HG02885 (cell line): ENCODE data around the gene DTYMK.

Source experiments
- ATAC-seq: cut with Tn5 transposase; IDR thresholded peaks from one replicate; pipeline ENCODE4 v1.9.1; 2021; ENCODE audit warnings: mild to moderate bottlenecking; ENCODE audit not compliant: unreplicated experiment, poor library complexity

Gene DTYMK

GRCh38 chr2:241708879-241709278, 22.3 kb upstream of the DTYMK start:
- no peak for ATAC-seq

DNA sequence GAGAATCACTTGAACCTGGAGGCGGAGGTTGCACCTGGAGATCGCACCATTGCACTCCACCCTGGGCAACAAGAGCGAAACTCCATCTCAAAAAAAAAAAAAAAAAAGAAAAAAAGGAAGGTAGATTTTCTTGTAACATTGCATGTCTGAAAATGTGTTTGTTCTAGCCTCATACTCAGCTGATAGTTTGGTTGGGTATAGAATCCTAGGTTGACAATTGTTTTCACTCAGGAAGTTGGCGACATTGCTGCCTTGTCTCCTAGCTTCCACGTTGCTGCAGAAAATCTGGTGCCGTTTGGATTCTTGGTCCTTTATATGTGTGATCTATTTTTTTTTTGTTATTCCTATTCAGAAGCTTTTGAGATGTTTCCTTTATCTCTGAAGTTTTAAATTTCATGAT, 19.9 kb upstream of the DTYMK start:
- ATAC-seq, result no peak

DNA sequence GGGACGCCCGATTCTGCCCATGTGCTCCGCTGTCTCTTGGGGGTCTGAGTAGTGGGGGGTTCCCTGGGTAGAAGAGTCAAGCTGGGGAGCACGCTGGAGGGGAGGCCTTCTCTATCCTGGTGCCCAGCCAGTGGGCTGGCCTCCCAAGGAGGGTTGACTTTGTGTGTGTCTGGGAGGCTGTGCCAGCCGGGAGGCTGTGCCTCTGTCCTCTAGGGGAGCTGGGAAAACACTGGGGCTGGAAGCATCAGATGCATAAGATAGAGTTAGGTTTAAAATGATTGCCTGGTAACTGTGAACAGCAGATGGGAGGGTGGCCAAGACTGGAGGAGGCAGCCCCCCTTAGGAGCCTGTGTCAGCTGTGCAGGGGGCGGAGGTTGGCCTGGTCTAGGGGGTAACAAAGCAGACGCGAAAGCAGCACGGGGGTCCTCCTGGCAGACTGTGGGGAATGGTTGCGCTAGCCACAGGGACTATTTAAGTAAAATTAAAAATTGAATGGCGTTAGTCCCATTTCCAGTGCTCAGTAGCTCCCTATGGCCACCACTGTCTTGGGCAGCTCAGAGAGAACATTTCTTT, 16.5 kb upstream of the DTYMK start:
- no peak for ATAC-seq

DNA sequence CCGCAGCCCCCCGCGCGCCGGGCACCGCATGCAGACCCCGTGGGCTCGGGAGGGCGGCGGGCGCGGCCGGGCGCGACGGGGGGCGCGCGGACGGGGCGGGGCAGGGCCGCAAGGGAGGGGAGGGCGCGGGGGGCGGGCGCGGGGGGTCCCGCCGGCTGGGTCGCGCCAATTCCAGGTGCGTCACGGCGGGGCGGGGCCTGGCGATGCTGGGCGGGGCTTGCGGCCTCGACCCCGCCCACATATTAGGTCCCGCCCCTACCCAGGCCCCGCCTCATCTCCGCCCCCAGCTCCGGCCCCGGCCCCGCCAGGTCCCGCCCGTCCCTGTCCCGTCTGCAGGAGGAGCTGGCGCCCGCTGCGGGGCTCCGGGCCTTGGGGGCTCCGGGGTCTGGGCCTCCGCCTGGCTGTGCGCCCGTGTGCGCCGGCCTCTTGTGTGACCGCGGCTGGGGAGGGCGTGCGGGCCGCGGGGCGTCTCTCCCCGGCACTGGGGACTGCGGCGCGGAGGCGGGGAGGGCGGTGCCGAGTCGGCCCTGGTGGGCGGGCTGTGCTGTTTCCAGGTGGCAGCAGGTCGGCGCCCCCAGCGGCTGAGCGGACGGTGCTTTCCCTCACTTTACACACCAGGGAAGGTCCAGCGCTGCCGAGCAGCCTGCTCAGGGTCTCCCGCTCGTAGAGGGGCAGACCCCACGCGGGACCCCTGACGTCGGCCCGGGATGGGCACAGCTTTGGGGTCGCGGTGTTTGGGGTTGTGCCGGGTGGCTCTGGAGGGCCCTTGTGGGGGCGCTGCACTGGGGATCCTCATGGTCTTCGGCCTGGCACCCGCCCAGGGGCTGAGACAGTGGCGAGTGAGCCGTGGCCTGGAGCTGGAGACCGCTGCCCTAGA, 15.8 kb upstream of the DTYMK start:
- peak; percentile 69 for ATAC-seq

DNA sequence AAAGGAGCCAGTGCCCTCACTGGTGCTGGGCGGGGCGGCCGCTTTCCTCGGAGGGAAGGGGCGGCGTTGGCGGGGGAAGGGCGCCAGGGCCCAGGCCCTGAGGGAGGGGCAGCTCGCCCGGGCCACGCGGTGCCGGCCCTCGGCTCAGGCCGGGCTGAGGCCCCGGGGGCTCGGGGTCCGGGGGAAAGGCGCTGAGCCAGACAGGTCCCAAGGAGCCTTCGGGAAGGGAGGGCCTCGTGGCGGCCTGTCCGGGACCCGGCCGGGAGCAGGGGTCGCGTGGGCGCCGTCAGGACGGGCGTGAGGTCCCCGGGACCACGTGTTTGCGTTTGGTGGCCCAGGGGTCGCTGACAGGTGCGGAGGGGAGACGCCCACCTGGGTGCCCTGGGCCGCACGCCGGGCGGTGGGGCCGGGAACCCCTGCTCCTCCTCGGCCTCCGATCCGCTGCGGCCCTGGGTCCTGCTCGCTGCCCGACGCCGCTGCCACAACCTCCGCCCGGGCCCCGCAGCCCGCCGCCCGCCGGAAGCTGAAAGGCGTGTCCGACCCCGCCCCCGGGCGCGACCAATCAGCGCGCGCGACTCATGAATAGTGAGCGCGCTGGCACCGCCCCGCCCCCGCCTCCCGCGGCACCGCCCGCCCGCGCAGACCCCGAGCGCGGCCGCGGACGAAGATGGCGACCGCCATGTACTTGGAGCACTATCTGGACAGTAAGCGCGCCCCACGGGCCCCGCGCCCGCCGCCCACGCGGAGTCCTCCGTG, 15.0 kb upstream of the DTYMK start, which contains the start of gene ING5:
Gene ING5, plus strand, starts transcription at position 641 of the 756 bp plus-strand sequence. Its CDS starts 27 bp downstream, at position 668.
- peak; percentile 63 for ATAC-seq

DNA sequence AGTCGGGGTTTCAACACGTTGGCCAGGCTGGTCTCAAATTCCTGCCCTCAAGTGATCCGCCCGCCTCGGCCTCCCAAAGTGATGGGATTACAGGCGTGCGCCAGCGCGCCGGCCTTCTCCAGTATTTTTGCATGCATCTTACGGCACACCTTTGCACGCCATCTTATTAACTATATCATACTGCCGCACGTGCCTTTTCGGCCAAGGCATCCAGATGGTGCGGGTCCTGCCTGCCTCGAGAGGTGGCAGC, 14.5 kb upstream of the DTYMK start:
- ATAC-seq, result no peak

DNA sequence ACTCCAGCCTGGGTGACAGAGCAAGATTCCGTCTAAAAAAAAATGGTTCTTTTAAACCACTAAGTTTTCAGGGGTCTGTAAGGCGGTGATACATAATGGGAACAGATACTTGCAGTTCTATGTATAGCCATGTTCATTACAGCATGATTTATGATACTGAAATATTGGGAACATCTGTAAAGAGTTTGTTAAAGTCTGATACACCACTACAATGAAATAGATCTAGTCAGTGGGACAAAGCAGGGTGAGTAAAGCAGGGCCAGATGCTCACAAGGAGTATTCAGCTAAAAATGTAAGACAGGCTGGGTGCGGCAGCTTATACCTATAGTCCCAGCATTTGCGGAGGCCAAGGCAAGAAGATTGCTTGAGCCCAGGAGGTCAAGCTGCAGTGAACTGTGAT, 9.0 kb upstream of the DTYMK start:
- no peak for ATAC-seq

DNA sequence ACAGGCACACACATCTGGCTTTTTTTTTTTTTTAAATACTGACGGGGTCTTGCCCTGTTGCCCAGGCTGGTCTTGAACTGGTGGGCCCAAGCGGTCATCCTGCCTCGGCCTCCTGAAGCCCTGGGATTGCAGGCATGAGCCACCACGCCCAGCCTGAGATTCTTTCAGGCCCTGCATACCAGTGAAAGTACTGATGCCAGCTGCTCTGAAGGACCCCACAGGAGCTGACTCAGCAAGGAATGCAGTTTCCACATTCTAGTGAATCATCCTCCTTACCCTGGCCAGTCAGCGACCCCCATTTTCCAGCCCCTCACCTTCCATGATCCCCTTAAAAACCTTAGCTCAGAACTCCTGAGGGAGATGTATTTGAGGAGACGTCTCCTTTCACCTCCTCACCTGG, 5.8 kb upstream of the DTYMK start:
- no peak for ATAC-seq

GRCh38 chr2:241690202-241690717, 3.6 kb upstream of the DTYMK start:
- ATAC-seq, result no peak

GRCh38 chr2:241689306-241689705, 2.7 kb upstream of the DTYMK start:
- no peak for ATAC-seq

DNA sequence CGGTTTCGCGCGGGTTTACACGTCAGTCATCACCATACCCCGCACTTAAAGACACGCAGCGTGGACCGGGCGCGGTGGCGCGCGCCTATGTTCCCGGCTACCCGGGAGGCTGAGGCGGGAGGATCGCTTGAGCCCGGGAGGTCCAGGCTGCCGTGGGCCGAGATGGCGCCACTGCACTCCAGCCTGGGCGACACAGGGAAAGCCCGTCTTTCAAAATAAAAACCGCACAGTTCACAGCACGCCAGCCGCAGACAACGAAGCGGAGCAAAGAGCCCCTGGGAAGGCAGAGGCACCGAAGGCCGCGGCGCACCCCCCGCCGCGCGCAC, 328 bp downstream of the DTYMK start:
- peak; percentile 11 for ATAC-seq

GRCh38 chr2:241680827-241681599, 5.6 kb downstream of the DTYMK start:
- ATAC-seq, result no peak

GRCh38 chr2:241680044-241680443, 6.6 kb downstream of the DTYMK start:
- ATAC-seq, result no peak

DNA sequence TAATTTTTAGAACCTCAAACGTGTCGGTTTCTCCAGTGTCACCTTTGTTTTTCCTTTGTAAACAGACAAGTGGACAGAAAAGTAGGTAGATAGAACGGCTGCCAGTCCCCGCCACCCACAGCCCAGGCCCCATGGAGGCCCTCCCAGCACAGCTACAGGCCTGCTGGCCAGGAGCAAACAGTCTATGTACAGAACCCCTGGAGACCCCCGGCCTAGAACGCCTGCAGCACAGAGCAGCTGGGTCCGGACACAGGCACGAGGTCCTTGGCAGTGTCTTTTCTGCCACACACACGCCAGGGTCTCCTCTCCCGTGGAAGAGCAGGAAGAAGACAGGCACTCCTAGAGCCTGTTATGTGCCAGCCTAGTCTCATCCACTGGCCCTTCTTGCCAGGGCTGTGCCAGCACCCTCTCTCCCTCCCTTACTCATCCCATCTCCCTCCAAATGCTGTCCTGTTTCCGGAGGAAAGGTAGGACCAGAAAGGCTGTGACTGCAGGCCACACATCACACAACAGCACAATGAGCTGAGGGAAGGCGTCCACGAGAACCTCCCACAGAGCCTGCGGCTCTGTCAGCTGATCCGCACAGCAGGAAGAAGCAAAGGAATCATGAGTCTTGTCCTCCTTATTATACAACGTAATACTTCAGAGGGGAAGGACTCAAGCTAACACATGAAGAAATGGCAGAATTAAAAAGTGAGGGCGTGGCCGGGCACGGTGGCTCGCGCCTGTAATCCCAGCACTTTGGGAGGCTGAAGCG, 7.7 kb downstream of the DTYMK start:
- no peak for ATAC-seq

DNA sequence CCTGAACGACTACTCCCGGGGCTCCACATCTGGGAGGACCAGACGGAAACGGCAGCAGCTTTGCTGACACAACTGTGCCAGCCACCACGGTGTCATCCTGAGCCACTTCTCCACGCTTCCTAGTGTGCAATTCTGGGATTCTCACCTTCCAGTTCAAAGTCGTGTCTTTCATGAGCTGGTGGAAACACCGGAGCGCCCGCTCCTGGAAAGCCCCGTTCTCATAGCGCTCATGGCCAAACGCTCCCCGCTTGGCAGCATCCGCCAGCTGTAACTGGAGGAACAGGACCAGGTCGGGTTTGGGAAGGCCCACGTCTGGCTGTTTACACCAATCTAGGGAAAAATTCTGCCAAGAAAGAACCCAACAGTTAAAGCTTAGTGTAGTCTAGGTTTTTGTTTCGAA, 8.3 kb downstream of the DTYMK start:
- ATAC-seq, result no peak

DNA sequence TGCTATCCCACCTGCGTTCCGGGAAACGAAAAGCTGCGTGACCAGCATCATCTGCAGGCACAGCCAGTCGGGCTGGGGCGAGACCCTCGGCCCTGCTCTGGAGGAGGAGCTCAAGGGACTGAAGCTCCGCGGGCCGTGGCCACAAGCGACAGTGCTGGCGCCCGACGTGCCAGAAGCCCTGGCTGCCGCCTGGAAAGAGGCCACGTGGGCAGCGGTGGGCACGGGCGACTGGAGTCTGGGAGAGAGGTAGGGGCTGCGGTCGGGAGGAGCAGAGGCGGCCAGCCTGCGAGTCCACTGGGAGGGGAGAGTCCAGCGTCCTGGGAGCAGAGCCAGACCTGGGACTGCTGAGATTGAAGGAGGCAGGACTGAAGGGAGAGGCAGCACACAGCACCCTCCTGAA, 9.2 kb downstream of the DTYMK start:
- ATAC-seq, result no peak

- ATAC-seq, result no peak
These were observed 9.9 kb downstream of the DTYMK start for GRCh38 chr2:241676665-241677064.

DNA sequence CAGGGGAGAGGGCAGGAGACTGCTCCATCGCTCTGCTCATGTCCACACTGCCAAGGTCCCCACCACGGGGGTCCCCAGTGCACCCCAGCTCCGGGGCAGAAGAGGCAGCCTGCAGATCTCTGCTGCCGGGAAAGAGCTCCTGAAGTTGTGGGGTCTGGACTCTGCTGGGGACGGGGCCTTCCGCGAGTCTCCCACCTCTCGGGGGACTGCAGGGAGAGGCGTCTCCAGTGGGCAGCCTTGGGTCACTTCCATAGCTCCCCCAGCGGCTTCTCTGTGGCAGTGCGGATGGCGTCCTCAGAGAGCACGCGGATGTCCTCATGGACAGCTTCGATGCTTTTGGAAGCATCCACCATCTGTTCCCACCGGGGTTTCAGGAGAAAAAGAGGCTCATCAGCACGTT, 10.7 kb downstream of the DTYMK start:
- no peak for ATAC-seq

DNA sequence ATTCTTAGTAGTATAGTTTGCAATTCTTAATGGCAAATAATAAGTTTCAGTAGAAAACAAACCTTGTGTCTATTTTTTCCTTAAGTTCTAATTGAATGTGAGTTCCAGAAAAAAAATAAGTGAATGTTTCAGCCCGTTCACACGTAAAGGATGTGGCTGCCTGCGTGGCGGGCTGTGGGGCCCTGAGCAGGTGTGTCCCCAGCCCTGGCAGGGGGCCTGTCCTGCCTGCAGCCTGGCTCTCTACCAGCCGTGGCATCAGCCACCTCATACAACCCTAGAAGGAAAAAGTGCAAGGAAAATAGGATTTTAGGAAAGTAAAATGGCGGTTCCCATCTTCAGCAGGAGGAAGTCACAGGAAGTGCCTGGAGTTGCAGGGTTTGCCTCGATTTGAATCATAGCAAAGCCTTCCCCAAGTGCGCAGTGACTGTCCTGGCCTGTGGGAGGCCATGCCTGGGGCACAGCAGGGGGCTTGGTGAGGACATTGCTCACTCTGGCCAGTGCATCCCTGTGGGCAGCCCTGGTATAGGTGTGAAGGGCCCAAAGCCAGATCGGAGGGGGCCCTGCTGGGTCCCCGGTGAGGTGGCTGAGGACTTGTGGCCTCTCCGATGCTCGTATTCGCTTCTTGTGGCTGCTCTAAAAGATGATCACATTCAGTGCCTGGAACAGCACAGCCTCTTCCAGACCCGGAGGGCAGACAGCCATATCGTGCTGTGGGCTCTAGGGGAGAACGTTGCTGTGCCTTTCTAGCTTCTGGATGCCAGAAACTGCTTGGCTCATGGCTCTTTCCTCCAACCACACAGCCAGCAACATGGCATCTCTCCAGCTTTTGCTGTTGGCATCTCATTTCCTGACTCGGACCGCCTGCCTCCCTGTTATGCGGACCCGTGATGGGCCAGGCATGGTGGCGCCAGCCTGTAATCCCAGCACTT, 12.6 kb downstream of the DTYMK start:
- no peak for ATAC-seq
